ENCODE measurements around the gene LDAH. TPM values are rescaled to one million over a fixed set of nuclear protein-coding genes. Genes with fewer than 3 reads are reported as not detected.

The LDAH gene
- total RNA-seq, 6 experiments from 2014 or later: 18.3 to 23.2 (median 20.2) TPM

DNA sequence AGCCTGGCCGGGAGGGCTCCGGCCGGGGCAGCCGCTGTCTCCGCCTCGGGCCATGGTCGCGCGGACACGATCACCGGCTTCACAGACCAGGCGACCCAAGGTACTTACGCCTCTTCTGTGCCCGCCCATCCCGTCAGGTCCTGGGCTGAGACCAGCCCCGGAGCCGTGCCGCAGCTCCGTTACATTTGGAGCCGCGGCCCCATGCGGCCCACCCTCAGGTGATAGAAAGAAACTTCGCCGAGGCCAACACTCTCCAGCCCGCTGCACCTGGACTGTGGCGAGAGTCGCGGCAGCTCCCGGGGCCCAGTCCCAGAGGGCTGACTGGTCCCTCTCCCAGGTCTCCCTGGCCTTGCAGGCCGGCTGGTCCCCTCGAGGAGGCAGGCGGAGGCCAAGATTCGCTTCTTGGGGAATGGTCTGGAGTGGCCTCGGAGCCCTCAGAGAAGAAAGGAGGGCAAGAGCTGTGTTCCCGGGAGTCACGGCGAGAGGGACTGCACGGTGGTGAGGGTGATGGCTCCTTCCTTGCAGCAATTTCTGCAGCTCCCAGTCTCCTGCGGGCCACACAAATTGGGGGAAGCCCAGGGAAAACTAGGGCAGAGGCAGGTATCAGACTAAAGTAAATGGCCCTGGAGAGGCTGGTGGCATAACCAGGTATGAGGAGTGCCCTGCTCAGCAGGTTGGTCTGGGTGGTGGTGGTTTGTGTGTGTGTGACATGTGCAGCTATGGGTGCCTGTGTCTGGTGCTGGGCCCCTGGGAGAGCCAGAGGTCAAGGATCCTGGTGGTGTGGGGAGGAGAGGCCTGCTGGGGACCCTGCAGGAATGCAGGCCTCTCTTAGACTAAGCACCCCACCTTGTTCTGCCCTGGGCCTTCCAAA, 155.1 kb downstream of the LDAH start:
- Mint-ChIP-seq H3K36me3 (ENCODE audit: low read depth) (no peaks in the 10 kb centered on the region), H3K9me3 (no peaks in the 10 kb centered on the region), H3K4me1 (ENCODE audit: low read depth) (no peaks in the 10 kb centered on the region), H3K27ac (no peak overlapping the region), H3K27me3 (ENCODE audit: insufficient read depth) (peaks cover 31% of the 10 kb centered on the region), H3K4me3 (no peak overlapping the region)
- TF ChIP-seq, protein P1, sequence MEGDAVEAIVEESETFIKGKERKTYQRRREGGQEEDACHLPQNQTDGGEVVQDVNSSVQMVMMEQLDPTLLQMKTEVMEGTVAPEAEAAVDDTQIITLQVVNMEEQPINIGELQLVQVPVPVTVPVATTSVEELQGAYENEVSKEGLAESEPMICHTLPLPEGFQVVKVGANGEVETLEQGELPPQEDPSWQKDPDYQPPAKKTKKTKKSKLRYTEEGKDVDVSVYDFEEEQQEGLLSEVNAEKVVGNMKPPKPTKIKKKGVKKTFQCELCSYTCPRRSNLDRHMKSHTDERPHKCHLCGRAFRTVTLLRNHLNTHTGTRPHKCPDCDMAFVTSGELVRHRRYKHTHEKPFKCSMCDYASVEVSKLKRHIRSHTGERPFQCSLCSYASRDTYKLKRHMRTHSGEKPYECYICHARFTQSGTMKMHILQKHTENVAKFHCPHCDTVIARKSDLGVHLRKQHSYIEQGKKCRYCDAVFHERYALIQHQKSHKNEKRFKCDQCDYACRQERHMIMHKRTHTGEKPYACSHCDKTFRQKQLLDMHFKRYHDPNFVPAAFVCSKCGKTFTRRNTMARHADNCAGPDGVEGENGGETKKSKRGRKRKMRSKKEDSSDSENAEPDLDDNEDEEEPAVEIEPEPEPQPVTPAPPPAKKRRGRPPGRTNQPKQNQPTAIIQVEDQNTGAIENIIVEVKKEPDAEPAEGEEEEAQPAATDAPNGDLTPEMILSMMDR (IDR thresholded peaks at IDR 0.05): no peak
- no peak for DNase-seq

DNA sequence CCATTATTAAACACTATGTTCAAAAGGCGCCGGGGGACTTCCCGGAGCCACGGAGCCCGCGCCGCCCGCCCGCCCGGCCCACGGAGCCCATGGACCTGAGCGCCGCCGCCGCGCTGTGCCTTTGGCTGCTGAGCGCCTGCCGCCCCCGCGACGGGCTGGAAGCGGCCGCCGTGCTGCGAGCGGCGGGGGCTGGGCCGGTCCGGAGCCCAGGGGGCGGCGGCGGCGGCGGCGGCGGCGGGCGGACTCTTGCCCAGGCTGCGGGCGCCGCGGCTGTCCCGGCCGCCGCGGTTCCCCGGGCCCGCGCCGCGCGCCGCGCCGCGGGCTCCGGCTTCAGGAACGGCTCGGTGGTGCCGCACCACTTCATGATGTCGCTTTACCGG, 155.8 kb downstream of the LDAH start:
- no peaks in the 10 kb centered on the region for H3K9me3 Mint-ChIP-seq
- no peak for DNase-seq
- H3K27me3 Mint-ChIP-seq (ENCODE audit: insufficient read depth): peaks cover 34% of the 10 kb centered on the region
- no peaks in the 10 kb centered on the region for H3K4me1 Mint-ChIP-seq (ENCODE audit: low read depth)
- no peak overlapping the region for H3K27ac Mint-ChIP-seq
- TF ChIP-seq, protein P1 (IDR thresholded peaks at IDR 0.05): no peak; the same call in none of the 2 replicates
- no peaks in the 10 kb centered on the region for H3K36me3 Mint-ChIP-seq (ENCODE audit: low read depth)
- no peak overlapping the region for H3K4me3 Mint-ChIP-seq

DNA sequence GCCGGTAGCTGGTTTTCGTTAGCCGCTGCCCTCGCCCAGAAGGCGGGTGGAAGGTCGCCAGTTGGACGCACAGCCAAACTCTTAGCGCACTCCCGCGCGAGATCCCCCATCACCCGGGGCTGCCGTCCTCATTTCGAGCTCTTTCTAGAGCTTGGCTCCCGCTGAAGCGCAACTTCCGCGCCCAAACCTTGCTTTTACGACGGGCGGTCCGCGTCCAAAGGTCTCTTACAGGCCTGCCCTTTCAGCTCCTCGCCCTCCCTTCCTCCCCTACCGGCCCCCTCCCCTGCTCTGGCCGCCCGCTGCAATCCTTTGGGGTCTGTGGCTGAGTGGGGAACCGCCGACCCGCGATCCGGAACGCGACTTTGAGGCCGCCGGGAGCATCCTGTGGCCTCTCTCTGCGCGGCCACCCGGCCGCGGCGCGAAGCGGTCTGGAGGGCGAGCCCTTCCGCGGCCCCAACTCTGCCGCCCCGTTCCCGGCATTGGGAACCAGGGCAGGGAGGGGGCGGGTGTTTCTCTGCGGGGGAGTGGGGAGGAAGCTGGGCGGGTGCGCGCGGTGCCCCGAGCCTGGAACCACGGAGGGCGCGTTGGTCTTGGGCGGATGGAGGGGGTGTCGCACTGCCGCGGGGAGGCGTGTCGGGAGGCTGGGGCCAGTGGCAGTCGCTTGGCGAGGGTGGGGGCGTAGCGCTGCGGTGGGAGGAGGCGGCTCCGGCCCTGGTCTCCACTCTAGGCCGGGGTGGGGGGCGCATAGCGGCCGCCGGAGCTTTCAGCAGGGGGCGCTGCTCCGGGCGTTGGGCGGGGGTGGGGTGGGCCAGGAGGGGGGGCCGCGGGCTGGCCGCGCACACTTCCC, 156.4 kb downstream of the LDAH start, which contains the start of gene GDF7:
Gene GDF7, plus strand, starts transcription at position 841 of the 847 bp plus-strand sequence. CDS start 96 bp downstream, outside the sequence.
- Mint-ChIP-seq H3K27ac (no peak within 1 kb of the TSS), H3K9me3 (no peaks in the 10 kb centered on the region), H3K4me3 (peak within 1 kb of the TSS; percentile 56), H3K4me1 (ENCODE audit: low read depth) (no peaks in the 10 kb centered on the region), H3K27me3 (ENCODE audit: insufficient read depth) (peaks cover 34% of the 10 kb centered on the region), H3K36me3 (ENCODE audit: low read depth) (no peaks in the 10 kb centered on the region)
- no peak for DNase-seq
- TF ChIP-seq, protein P1 (IDR thresholded peaks at IDR 0.05): peak; percentile 62

- Mint-ChIP-seq H3K27me3 (ENCODE audit: insufficient read depth) (peaks cover 37% of the 10 kb centered on the region), H3K36me3 (ENCODE audit: low read depth) (no peaks in the 10 kb centered on the region), H3K27ac (no peak overlapping the region), H3K4me3 (peak overlapping the region; percentile 56; the same call in 1 of the 2 replicates), H3K9me3 (no peaks in the 10 kb centered on the region), H3K4me1 (ENCODE audit: low read depth) (peaks cover 5% of the 10 kb centered on the region)
- TF ChIP-seq, protein P1 (IDR thresholded peaks at IDR 0.05): no peak
- DNase-seq: no peak
Measured at GRCh38 chr2:20666005-20666303, 156.9 kb downstream of the LDAH start.

GRCh38 chr2:20665243-20666004, 157.5 kb downstream of the LDAH start:
- Mint-ChIP-seq H3K9me3 (no peaks in the 10 kb centered on the region), H3K4me3 (no peak overlapping the region), H3K27ac (no peak overlapping the region), H3K27me3 (ENCODE audit: insufficient read depth) (peaks cover 40% of the 10 kb centered on the region), H3K4me1 (ENCODE audit: low read depth) (peaks cover 10% of the 10 kb centered on the region), H3K36me3 (ENCODE audit: low read depth) (no peaks in the 10 kb centered on the region)
- DNase-seq: no peak
- TF ChIP-seq, protein P1 (IDR thresholded peaks at IDR 0.05): no peak
